ENCODE results near the gene ADAMTSL2. TPM values are rescaled to one million over a fixed set of nuclear protein-coding genes. Genes with fewer than 3 reads are reported as not detected.

Gene ADAMTSL2
- total RNA-seq, 3 donors from 2014 or later = 0.08 to 0.14 TPM; not detected in 1

DNA sequence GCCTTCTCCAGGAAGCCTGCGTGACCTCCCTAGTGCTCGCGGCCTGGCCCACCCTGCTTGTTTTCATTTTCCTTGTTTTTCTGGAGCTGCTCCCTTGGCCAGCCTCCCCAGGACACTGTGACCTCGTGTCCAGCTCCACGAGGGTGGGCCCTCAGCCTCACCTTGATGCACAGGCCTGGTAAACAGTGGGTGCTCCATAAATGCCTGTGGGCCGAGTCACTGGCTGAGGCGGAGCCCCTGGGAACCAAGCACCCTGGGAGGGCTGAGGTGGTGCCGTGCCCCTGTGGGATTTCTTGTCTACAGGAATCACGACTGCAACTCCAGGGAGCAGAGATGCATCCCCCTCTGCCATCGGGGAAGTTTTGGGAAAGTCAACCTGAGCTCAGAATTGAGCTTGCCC lies 57.5 kb downstream of the ADAMTSL2 start:
- DNase-seq (no peak), ATAC-seq (no peak)
- no peak overlapping the region for H3K4me3 Mint-ChIP-seq
- peaks cover 2% of the 10 kb centered on the region for H3K9me3 Mint-ChIP-seq
- H3K4me1 Mint-ChIP-seq (ENCODE audit: low read depth) = no peaks in the 10 kb centered on the region
- H3K36me3 Mint-ChIP-seq (ENCODE audit: insufficient read depth) = no peaks in the 10 kb centered on the region
- H3K27me3 Mint-ChIP-seq (ENCODE audit: low read depth) = peaks cover 6% of the 10 kb centered on the region

DNA sequence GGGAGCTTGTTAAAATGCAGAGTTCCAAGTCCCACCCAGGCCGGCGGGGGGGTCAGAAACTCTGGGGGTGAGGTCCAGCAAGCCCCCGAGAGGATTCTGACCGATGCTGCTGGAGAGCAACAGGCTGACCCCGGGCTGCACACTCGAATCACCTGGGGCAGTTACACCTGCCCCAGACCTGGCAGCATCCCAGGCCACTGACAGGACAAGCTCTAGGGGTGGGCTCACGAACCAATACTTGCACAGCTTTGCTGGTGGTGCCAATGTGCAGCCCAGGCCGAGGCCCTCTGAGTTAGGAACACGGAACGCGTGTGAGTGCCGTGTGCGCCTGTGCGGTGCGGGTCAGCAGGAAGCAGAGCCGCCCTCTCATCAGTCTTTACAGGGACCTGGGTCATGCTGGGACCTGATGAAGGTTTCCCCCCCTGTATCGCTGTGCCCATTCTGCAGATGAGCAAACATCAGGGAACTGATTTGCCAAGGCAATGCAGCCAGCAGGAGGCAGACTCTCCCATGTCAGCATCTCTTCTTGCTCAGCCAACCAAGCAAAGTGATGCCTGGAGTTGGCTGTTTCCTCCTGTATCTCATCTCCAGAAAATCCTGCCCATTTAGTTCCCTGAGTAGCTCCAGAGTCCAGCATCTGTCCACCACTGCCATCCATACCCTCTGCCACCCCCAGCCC lies 58.4 kb downstream of the ADAMTSL2 start:
- Mint-ChIP-seq H3K27me3 (ENCODE audit: low read depth) (peaks cover 6% of the 10 kb centered on the region), H3K4me1 (ENCODE audit: low read depth) (no peaks in the 10 kb centered on the region), H3K4me3 (no peak overlapping the region), H3K36me3 (ENCODE audit: insufficient read depth) (no peaks in the 10 kb centered on the region), H3K9me3 (peaks cover 9% of the 10 kb centered on the region)
- DNase-seq (no peak), ATAC-seq (no peak)

DNA sequence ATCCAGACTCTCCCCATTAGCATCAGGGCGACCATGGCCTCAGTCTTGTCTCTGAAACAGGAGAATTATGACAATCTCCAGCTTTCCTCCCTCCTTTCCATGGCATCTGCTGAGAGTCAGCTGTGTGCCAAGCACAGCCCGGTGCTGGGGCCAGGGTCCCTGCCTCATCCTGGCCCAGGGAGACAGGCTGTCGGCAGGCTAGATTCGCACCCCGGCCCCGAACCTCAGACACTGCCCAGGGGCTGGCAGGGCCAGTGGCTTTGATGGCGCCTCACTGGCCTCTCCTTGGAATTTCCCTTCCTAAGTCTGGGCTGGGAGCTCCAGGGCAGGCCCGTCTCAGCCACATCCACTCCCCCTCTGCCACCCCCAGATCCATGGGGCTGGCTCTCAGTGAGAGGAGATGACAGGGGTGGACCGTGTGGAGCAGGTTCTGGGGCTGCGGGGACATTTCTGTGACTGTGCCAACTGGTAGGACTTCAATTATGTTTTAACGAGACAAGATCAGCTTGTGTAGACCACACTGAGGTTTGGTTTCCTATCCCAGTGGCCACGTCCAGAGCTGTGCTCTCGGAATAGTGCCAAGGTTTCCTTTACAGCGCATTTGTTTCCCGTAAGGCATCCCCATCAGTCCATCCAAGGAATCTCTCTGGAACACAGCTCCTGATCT lies 59.2 kb downstream of the ADAMTSL2 start:
- Mint-ChIP-seq H3K9me3 (peaks cover 9% of the 10 kb centered on the region), H3K36me3 (ENCODE audit: insufficient read depth) (no peaks in the 10 kb centered on the region), H3K4me3 (no peak overlapping the region), H3K4me1 (ENCODE audit: low read depth) (no peaks in the 10 kb centered on the region), H3K27me3 (ENCODE audit: low read depth) (peaks cover 6% of the 10 kb centered on the region)
- ATAC-seq (no peak), DNase-seq (no peak)

DNA sequence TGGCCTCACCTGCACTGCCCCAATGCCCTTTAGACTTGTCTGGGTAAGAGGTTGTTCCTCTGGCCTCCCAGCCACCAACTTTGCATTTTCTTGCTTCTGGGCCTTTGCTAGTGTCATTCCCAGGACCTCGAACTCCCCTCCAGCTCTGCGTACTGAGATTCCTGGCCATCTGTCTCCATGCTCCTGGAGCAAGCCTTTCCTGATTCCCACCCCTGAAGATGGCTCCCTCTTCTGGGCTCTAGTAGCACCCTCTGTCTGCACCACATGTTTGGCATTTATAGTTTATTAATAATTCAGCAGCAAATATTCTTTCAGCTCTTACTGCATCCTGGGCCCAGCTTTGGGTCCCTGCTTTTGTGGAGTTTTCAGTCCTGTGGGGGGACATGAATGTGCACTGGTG lies 59.8 kb downstream of the ADAMTSL2 start:
- ATAC-seq (no peak), DNase-seq (no peak)
- Mint-ChIP-seq H3K4me3 (no peak overlapping the region), H3K4me1 (ENCODE audit: low read depth) (no peaks in the 10 kb centered on the region), H3K9me3 (peaks cover 9% of the 10 kb centered on the region), H3K36me3 (ENCODE audit: insufficient read depth) (no peaks in the 10 kb centered on the region), H3K27me3 (ENCODE audit: low read depth) (peaks cover 6% of the 10 kb centered on the region)

DNA sequence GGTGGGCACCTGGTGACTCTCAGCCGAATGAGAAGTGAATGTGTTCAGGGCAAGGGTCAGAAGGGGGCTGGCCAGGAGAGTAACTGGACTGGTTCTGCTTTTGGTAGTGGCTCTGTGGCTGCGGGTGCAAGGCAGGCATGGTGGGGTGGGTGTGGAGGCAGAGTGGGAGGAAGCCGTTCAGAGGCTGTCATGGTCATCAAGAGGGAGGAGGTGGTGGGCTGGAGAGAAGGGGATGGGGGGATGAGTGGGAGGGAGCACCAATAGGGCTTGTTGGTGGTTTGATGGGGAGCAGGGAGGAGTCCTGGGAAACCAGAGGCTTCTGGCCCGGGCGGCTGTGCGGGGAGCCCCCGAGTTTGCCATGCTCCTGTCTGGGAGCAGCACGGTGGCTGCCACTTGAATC lies 61.4 kb downstream of the ADAMTSL2 start:
- peaks cover 6% of the 10 kb centered on the region for H3K27me3 Mint-ChIP-seq (ENCODE audit: low read depth)
- H3K36me3 Mint-ChIP-seq (ENCODE audit: insufficient read depth) = no peaks in the 10 kb centered on the region
- ATAC-seq (no peak), DNase-seq (no peak)
- peaks cover 9% of the 10 kb centered on the region for H3K9me3 Mint-ChIP-seq
- H3K4me3 Mint-ChIP-seq = no peak overlapping the region
- H3K4me1 Mint-ChIP-seq (ENCODE audit: low read depth) = no peaks in the 10 kb centered on the region

DNA sequence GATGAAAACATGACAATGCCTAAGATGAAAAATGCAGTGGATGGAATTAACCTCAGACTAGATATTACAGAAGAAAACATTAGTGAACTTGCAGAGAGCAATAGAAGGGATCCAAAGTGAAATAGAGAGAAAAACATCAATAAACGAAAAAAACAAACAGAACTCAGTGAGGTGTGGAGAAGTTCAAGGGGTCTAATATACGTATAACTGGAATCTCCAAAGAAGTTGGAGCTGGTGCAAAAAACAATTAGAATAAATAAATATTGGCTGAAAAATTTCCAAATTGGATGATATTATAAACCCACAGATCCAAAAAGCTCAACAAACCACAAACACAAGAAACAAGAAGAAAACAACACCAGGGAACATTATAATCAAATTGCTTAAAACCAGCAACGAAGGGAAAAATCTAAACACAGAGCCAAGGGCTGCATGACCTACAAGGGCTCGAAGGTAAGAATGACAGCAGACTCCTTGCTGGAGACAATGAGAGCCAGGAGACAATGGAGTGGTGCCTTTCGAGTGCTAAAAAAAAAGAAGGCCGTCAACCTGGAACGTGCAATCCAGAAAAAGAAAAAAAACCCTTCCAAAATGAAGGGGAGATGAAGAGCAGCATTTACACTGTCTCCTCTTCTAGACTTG lies 62.9 kb downstream of the ADAMTSL2 start:
- ATAC-seq = no peak
- no peak overlapping the region for H3K4me3 Mint-ChIP-seq
- H3K27me3 Mint-ChIP-seq (ENCODE audit: low read depth) = peaks cover 6% of the 10 kb centered on the region
- no peak for DNase-seq
- H3K4me1 Mint-ChIP-seq (ENCODE audit: low read depth) = no peaks in the 10 kb centered on the region
- H3K36me3 Mint-ChIP-seq (ENCODE audit: insufficient read depth) = no peaks in the 10 kb centered on the region
- peaks cover 9% of the 10 kb centered on the region for H3K9me3 Mint-ChIP-seq

DNA sequence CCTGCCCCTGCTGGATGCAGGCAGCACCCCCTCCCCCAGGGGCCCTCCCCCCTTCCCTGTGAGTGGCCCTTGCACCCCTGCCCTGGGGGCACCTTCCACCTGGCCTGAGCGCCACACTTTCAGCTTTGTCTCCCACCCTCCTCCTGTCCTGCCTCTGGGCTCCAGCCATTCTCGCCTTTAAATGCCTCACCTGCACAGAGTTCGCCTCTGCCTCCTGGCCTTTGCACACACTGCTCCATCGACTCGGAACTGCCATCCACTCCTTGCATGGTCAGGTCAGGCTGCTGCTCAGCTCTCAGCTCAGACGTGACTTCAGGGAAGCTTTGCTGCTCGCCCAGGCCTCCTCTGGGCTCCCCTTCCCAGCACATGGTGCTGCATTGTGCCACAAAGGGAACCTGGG lies 64.5 kb downstream of the ADAMTSL2 start:
- DNase-seq (no peak), ATAC-seq (no peak)
- no peaks in the 10 kb centered on the region for H3K36me3 Mint-ChIP-seq (ENCODE audit: insufficient read depth)
- peaks cover under 1% of the 10 kb centered on the region for H3K27me3 Mint-ChIP-seq (ENCODE audit: low read depth)
- no peak overlapping the region for H3K4me3 Mint-ChIP-seq
- H3K9me3 Mint-ChIP-seq = peaks cover 9% of the 10 kb centered on the region
- H3K4me1 Mint-ChIP-seq (ENCODE audit: low read depth) = no peaks in the 10 kb centered on the region

DNA sequence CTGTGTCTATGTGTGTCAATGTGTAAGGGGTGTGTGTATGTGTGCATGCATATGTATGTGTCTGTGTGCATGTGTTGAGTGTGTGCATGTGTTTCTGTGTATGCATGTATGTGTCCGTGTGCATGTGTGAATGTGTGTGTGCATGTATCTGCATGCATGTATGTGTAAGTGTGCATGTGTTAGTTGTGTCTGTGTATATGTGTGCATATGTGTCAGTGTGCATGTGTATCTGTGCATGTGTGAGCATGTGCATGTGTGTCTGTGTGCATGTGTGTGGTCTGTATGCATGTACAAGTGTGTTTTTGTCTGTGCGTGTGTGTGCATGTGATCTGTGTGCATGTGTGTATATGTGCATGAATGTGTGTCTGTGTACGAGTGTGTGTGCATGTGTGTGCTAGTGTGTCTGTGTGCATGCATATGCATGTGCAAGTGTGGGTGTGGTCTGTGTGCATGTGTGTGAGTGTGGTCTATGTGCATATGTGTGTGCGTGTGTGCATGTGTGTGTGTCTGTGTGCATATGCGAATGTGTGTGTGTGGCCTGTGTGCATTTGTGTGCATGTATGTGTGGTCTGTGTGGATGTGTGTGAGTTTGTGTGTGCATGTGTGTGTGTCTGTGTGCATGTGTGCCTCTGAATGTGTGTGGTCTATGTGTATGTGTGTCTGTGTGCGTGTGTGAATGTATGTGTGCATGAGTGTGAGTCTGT lies 65.1 kb downstream of the ADAMTSL2 start:
- H3K4me3 Mint-ChIP-seq = no peak overlapping the region
- peaks cover 9% of the 10 kb centered on the region for H3K9me3 Mint-ChIP-seq
- no peaks in the 10 kb centered on the region for H3K36me3 Mint-ChIP-seq (ENCODE audit: insufficient read depth)
- no peak for ATAC-seq
- no peak for DNase-seq
- peaks cover 3% of the 10 kb centered on the region for H3K27me3 Mint-ChIP-seq (ENCODE audit: low read depth)
- peaks cover 4% of the 10 kb centered on the region for H3K4me1 Mint-ChIP-seq (ENCODE audit: low read depth)

DNA sequence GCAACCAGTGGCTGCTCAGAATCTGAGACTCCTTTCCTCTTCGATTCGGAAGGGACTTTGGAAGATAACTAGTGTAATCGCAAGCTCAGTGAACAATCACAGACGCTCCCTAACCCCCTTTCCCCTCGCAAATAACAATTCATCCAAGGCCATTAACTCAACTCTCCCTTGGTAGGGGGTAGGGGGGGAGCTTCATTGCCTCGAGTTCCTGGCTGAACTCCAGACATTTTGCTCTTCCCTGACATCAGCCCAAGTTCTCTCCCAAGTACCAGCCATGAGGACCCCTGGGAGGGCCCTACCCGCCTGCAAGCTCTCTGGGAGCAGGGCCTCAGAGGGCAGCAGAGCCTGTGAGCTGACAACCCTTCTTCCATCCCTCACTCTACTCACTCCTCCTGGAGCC lies 66.2 kb downstream of the ADAMTSL2 start:
- ATAC-seq (no peak), DNase-seq (no peak)
- no peak overlapping the region for H3K4me3 Mint-ChIP-seq
- peaks cover 8% of the 10 kb centered on the region for H3K4me1 Mint-ChIP-seq (ENCODE audit: low read depth)
- peaks cover 9% of the 10 kb centered on the region for H3K9me3 Mint-ChIP-seq
- H3K27me3 Mint-ChIP-seq (ENCODE audit: low read depth) = peaks cover 5% of the 10 kb centered on the region
- H3K36me3 Mint-ChIP-seq (ENCODE audit: insufficient read depth) = no peaks in the 10 kb centered on the region

DNA sequence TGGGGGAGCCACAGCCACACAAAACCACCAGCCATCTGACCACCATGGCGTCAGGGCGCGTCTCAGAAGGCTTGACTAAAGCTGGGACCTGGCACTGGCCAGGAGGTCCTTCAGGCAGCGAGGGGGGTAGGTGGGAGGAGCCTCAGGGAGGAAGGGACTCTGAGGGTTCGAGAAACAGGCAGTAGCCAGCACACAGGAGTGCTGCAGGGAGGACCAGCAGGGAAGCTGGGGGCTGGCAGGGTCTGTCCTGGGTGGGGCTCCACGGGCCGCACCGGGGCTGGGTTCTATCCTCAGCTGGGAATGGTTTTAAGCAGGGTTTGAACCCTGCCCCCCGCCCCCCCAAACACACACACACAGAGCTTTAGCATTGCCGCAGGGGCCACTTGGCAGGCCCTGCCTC lies 67.2 kb downstream of the ADAMTSL2 start:
- Mint-ChIP-seq H3K9me3 (peaks cover 9% of the 10 kb centered on the region), H3K36me3 (ENCODE audit: insufficient read depth) (no peaks in the 10 kb centered on the region), H3K27me3 (ENCODE audit: low read depth) (peaks cover 11% of the 10 kb centered on the region), H3K4me1 (ENCODE audit: low read depth) (peaks cover 8% of the 10 kb centered on the region), H3K4me3 (no peak overlapping the region)
- ATAC-seq = no peak
- no peak for DNase-seq

DNA sequence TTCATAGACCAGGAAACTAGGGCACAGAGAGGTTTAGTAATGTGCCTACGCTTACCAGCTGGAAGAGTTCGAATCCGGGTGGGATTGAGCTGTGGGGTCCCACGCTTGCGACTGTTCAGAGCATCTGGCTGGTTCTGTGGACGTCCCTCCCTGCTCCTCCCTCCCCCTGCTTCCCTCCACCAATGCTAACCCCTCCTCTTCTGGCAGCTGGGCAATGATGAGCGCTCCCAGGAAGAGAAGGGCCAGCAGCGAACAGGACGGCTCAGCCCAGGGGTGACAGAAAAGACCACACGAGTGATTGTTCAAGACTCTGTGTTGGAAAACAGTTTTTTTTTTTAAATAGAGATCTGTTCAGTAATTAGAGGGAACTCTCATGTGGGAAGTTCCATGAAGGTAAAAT lies 67.8 kb downstream of the ADAMTSL2 start:
- ATAC-seq (no peak), DNase-seq (no peak)
- peaks cover 4% of the 10 kb centered on the region for H3K9me3 Mint-ChIP-seq
- H3K4me3 Mint-ChIP-seq = no peak overlapping the region
- peaks cover 17% of the 10 kb centered on the region for H3K27me3 Mint-ChIP-seq (ENCODE audit: low read depth)
- peaks cover 8% of the 10 kb centered on the region for H3K4me1 Mint-ChIP-seq (ENCODE audit: low read depth)
- no peaks in the 10 kb centered on the region for H3K36me3 Mint-ChIP-seq (ENCODE audit: insufficient read depth)

DNA sequence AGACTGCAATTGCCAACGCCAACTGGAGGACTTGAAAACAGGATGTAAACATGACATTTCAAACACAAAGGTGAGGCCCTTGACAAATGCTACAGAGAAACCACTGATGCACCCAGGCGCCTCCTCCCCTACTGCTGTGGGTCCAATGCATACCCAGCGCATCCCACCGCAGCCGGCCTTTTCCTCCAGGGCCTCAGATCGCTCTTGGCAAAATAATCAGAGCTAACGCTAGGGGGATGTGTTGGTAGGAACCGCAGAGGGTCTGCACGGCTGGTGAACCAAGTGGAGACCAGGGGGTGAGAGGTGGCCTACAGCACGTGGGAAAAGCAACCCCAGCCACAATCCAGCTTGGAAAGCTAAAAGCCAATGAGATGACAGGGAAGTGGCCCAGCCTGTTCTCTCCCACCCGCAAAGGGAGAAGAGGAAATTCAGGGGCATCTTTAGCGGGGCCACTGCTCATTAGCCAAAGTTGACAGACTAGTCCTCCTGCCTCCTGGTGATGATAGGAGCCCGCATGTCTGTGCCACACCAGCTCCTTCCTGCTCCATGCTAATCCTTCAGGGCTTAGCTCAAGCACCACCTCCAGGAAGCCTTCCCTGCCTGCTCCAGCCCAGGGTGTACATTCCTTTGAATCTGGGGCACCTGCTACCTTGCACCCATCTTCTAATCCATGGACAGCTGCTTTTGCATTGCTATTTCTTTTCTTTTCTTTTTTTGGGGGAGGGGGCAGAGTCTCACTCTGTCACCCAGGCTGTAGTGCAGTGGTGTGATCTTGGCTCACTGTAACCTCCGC lies 68.8 kb downstream of the ADAMTSL2 start:
- DNase-seq = no peak
- Mint-ChIP-seq H3K4me1 (ENCODE audit: low read depth) (peaks cover 11% of the 10 kb centered on the region), H3K36me3 (ENCODE audit: insufficient read depth) (no peaks in the 10 kb centered on the region), H3K4me3 (no peak overlapping the region), H3K27me3 (ENCODE audit: low read depth) (peaks cover 26% of the 10 kb centered on the region), H3K9me3 (no peaks in the 10 kb centered on the region)
- ATAC-seq = no peak

DNA sequence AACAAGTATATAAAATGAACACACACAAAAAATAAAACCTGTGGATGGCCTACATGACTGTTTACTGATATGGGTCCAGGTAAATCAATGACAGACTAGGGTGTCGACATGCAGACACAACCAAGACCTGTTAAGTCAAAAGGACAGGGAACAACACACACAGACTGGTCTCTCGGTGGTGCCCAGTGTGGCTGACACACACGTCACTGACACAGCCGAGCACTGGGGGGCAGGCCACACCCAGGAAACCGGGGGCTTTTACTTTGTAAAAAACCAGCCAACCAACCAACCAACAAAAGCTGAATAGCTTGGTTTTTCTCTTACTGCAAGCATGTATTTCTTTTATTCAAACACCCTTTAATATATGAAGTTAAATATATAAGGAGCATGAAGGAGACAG lies 69.7 kb downstream of the ADAMTSL2 start:
- H3K4me3 Mint-ChIP-seq = no peak overlapping the region
- ATAC-seq (peak in 1 of 2 donors; percentile 48), DNase-seq (peak; percentile 34)
- no peaks in the 10 kb centered on the region for H3K36me3 Mint-ChIP-seq (ENCODE audit: insufficient read depth)
- H3K27me3 Mint-ChIP-seq (ENCODE audit: low read depth) = peaks cover 30% of the 10 kb centered on the region
- no peaks in the 10 kb centered on the region for H3K9me3 Mint-ChIP-seq
- peaks cover 12% of the 10 kb centered on the region for H3K4me1 Mint-ChIP-seq (ENCODE audit: low read depth)

DNA sequence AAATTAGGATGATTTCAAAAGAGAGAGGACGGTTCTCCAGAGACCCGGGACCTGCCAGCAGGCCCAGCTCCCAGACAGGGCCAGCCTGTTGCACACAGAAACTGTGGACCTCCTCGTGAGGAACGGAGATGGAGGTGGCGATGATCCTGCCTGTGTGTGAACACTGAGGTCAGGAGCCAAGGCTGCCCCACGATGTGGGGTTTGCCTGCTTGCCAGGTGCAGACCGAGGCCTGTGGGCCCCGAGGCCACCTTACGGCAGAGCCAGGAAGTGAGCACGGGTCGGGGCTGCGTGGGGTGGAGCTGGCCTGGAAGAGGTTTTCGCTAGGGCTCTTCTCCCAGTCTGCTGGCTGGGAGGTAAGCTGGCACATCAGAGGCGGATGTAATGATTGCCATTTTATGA lies 70.4 kb downstream of the ADAMTSL2 start:
- H3K9me3 Mint-ChIP-seq = no peaks in the 10 kb centered on the region
- peaks cover 12% of the 10 kb centered on the region for H3K4me1 Mint-ChIP-seq (ENCODE audit: low read depth)
- H3K4me3 Mint-ChIP-seq = no peak overlapping the region
- H3K36me3 Mint-ChIP-seq (ENCODE audit: insufficient read depth) = no peaks in the 10 kb centered on the region
- peaks cover 35% of the 10 kb centered on the region for H3K27me3 Mint-ChIP-seq (ENCODE audit: low read depth)
- no peak for DNase-seq
- ATAC-seq = no peak

Data from activated T-cell treated with anti-CD3 and anti-CD28 coated beads, Interleukin-2, amount 50 U/mL, for 4 hours (primary cell).